Activated CD8-positive, alpha-beta memory T cell treated with anti-CD3 and anti-CD28 coated beads, Interleukin-2, amount 50 U/mL, for 24 hours (primary cell): ENCODE results near the gene LILRA5.
"Not testable (repeated sequence)": the region's sequence is repeated elsewhere in the genome, so short reads cannot be mapped to it uniquely, and the experiment has no call there.

ENCODE experiments used
- DNase-seq: peaks from one replicate; pipeline ENCODE4 v3.0.0-alpha.2; 2020; ENCODE audit errors: extremely low read depth

Gene LILRA5

GRCh38 chr19:54333586-54334298, 20.8 kb upstream of the LILRA5 start:
- DNase-seq, result no peak

DNA sequence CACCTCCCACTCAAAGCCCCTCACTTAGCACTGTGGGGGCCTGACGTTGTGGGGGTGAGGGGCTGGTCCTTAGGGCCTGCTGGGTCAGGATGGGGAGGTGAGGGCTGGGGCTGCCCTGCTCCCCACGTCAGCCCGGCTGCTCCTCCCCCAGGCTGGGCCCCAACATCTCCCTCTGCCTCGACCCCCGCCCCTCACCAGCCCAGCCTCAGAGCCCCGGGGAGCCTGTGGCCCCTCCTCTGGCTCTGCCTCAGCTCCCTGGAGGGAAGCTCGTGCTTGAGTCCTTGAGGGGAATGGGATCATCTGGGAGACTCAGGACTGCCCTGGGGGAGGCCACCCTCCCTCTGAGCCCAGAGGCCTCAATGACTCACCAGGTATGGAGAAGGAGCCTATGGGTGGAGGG, 19.2 kb upstream of the LILRA5 start:
- no peak for DNase-seq

DNA sequence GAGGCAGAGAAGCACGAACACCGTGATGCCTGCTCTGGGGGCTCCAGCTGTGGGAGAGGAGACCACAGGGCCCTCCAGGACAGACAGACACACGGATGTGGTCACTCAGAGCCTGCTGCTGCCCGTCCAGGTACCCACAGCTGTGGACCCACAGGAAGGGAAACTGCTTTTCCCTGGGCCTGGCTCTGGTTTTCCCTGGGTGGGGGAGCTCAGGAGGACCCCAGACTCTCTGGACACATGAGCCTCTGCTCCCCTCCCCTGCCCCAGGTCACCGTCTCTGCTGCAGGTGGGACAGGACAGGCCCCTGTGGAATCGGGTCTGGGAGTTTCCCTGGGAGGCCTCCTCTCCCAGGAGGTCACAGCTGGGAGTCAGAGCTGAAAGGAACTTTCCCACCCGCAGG, 18.7 kb upstream of the LILRA5 start:
- DNase-seq, result no peak

DNA sequence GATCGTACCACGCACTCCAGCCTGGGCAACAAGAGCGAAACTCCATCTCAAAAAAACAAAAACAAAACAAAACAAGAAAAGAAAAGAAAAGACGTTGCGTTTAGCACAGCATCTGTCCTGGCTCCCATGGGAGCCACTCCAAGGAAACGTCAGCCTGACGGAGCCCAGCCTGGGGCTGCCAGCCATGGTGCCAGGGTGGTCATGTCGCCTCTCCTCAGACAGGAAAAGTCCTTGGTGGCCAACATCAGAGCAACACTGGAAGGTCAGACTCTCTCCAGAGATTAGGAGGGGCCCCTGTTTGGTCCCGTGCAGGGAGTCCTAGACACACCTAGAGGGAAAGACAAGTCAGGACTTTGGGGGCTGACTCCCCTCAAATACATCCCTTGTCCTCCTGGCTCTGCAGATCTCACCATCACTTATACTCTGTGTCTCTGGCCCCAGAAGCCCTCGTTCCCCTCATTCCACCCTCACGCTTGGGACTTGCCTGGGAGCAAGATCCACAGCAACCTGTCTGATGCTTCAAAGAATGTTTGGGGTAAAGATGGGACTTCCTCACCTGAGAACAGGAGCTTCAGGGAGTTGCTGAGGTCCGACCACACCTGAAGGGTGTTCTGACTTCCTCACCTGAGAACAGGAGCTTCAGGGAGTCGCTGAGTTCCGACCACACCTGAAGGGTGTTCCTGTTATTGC, 16.7 kb upstream of the LILRA5 start:
- no peak for DNase-seq

- not testable (repeated sequence) for DNase-seq
Measured at GRCh38 chr19:54328781-54329180, 15.8 kb upstream of the LILRA5 start.

- DNase-seq, result no peak
Measured at GRCh38 chr19:54325631-54326030, 12.7 kb upstream of the LILRA5 start.

DNA sequence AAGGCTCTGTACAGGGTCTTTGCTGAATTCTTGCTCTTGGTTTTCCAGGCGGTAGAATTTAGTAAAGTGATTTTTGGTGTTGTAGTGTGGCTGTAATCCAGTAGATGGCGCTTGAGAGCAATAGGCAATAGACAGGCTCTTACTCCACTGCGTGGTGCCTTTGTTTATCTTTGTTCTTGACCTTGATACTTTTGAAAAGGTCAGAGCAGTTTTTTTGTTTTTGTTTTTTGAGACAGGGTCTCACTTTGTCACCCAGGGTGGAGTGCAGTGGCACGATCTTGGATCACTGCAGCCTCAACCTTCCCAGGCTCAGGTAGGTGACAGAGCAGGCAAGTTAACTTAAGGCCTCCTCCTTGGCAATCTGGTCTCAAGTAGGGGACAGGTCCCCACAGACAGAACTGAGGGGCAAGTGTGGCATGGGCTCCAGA, 12.2 kb upstream of the LILRA5 start:
- no peak for DNase-seq

DNA sequence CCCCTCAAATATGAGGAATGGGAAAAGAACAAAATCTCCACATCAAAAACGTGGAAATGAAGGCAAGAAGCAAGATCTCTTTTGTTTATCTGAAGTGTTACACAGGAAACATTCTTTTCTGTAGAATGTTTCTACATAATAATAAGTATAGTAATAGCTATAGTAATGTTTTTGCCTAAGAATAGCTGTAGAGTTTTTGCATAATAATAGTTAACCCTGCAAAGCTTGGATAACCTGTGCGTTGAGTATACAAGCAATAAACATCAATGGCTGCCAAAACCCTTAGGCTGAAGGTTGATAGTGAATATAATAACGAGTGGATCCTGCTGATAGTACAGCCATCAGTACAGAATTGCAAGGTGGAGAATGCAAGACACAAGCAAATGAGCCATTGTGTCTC, 11.1 kb upstream of the LILRA5 start:
- no peak for DNase-seq

- DNase-seq, result not testable (repeated sequence)
Measured at GRCh38 chr19:54322934-54323333, 10.0 kb upstream of the LILRA5 start.

GRCh38 chr19:54322295-54322694, 9.3 kb upstream of the LILRA5 start:
- not testable (repeated sequence) for DNase-seq

- no peak for DNase-seq
Measured at GRCh38 chr19:54319892-54320670, 7.1 kb upstream of the LILRA5 start.

DNA sequence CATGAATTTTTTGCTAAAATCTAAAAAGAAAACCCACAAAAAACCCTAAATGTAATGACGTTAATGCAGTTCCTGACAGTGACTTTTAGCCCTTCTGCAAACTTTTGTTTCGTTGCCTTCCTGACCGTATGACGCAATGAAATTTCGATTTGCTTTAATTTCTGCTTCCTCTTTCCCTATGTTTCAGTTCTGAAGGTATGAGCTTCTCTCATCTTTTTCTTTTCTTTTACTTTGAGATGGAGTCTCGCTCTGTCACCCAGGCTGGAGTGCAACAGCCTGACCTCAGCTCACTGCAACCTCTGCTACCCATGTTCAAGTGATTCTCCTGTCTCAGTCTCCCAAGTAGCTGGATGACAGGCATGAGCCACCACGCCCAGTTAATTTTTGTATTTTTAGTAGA, 6.1 kb upstream of the LILRA5 start:
- no peak for DNase-seq

GRCh38 chr19:54317965-54318240, 4.9 kb upstream of the LILRA5 start:
- DNase-seq, result no peak

- no peak for DNase-seq
Measured at GRCh38 chr19:54317108-54317964, 4.4 kb upstream of the LILRA5 start.

GRCh38 chr19:54316746-54317107, 3.8 kb upstream of the LILRA5 start:
- DNase-seq, result no peak

DNA sequence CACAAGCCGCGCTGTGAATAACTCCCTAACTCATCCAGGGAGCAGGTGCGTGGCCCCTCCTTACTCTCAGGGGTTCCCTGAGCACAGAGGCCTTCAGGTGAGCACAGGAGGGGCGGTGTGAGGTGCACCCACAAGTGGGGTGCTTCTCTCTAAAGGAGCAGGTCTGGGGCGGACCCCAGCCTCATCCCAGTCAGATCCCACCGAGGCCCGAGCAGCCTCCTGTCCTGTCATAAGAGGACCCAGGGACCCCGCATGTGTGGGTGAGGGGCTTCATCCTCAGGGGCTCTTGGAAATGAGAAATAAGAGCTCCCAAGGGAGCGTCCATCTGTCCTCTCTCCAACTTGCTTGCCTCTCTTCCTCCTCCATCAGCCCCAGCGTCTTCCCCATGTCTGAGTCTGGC, 3.0 kb upstream of the LILRA5 start:
- no peak for DNase-seq

GRCh38 chr19:54312011-54312410, 955 bp downstream of the LILRA5 start:
- no peak for DNase-seq

- DNase-seq, result no peak
Measured at GRCh38 chr19:54311486-54311885, 1.5 kb downstream of the LILRA5 start.

DNA sequence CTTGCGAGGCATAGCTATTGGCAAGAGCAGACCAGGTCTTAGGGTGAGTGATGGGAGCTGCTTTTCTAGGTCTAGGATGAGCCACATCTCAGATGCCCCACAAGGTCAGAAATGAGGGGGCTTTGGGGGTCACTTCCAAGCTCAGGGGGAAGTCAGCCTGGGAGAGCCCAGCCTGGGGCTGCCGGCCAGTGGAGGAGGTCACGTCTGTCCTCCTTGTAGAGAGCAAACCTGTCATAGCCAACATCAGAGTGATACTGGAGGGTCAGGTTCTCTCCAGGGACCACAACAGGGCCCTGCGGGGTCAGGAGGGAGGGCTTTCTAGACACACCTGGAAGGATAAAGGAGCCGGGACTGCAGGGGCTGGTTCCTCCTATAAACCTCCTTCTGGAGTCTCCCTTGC, 2.4 kb downstream of the LILRA5 start:
- DNase-seq, result no peak

DNA sequence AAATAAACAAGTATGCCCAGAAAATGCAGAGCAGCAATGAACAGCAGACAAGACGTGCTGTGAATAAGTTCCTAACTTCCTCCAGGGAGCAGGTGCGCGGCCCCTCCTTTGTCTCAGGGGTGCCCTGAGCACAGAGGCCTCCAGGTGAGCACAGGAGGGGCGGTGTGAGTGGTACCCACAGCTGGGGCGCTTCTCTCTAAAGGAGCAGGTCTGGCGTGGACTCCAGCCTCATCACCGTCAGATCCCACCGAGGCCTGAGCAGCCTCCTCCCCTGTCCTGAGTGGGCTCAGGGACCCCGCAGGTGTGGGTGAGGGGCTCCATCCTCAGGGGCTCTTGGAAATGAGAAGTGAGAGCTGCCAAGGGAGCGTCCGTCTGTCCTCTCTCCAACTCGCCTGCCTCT, 3.2 kb downstream of the LILRA5 start:
- no peak for DNase-seq

GRCh38 chr19:54307389-54308020, 5.5 kb downstream of the LILRA5 start:
- DNase-seq, result no peak

- DNase-seq, result no peak
Measured at GRCh38 chr19:54305141-54305540, 7.8 kb downstream of the LILRA5 start.
